ENCODE measurements around the gene ELF3.
"Not testable (repeated sequence)": the region's sequence is repeated elsewhere in the genome, so short reads cannot be mapped to it uniquely, and the experiment has no call there.

DNA sequence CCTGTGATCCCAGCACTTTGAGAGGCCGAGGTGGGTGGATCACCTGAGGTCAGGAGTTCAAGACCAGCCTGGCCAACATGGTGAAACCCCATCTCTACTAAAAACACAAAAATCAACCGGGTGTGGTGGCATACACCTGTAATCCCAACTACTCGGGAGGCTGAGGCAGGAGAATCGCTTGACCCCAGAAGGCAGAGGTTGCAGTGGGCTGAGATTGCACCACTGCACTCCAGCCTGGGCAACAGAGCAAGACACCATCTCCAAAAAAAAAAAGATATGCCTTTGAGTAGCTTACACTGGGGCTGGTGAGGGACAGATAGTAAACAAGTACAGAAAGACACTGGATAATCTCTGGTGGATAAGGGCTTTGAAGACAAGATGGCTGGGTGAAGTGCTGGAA, 44.3 kb downstream of the ELF3 start:
- not testable (repeated sequence) for TF ChIP-seq RCOR1 (conservative IDR thresholded peaks at IDR 0.05; ENCODE audit: low read depth, low read length)
- TF ChIP-seq, protein P1, sequence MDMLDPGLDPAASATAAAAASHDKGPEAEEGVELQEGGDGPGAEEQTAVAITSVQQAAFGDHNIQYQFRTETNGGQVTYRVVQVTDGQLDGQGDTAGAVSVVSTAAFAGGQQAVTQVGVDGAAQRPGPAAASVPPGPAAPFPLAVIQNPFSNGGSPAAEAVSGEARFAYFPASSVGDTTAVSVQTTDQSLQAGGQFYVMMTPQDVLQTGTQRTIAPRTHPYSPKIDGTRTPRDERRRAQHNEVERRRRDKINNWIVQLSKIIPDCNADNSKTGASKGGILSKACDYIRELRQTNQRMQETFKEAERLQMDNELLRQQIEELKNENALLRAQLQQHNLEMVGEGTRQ (IDR thresholded peaks at IDR 0.05; ENCODE audit: borderline replicate concordance, low read depth, low read length): not testable (repeated sequence)
